BLaER1 (cell line): Measurements from ENCODE around the gene FYCO1.

Experiments
- H3K27ac ChIP-seq: shearing (Covaris generic); formaldehyde crosslinking; 2 replicates; pipeline ENCODE4 v1.8.1; 2022
- H3K27me3 ChIP-seq: shearing (Covaris generic); formaldehyde crosslinking; 2 replicates; pipeline ENCODE4 v1.8.1; 2022
- H3K36me3 ChIP-seq: shearing (Covaris generic); formaldehyde crosslinking; 2 replicates; pipeline ENCODE4 v1.8.1; 2022
- H3K4me1 ChIP-seq: shearing (Covaris generic); formaldehyde crosslinking; 2 replicates; pipeline ENCODE4 v1.8.1; 2022
- H3K4me2 ChIP-seq: shearing (Covaris generic); formaldehyde crosslinking; 2 replicates; pipeline ENCODE4 v1.8.1; 2022
- H3K4me3 ChIP-seq: shearing (Covaris generic); formaldehyde crosslinking; 2 replicates; pipeline ENCODE4 v1.8.1; 2022
- H3K9ac ChIP-seq: shearing (Covaris generic); formaldehyde crosslinking; 2 replicates; pipeline ENCODE4 v1.8.1; 2022
- H3K9me3 ChIP-seq: shearing (Covaris generic); formaldehyde crosslinking; 2 replicates; pipeline ENCODE4 v1.8.1; 2022
- H4K20me1 ChIP-seq: shearing (Covaris generic); formaldehyde crosslinking; 2 replicates; pipeline ENCODE4 v1.8.1; 2022
- Cebpa-rat ChIP-seq: shearing (Covaris generic); IDR thresholded peaks from 2 replicates; pipeline ENCODE4 v1.8.1; 2022

FYCO1 gene

GRCh38 chr3:46027021-46027705 is 31.5 kb upstream of the FYCO1 start, which contains the start of gene XCR1:
Gene XCR1 (minus strand): TSS chr3:46027483. CDS start chr3:46021947, 5,536 bp downstream.
- Histone ChIP-seq H3K9me3 (peaks cover 49% of the 10 kb centered on the region), H4K20me1 (no peaks in the 10 kb centered on the region), H3K27ac (no peak within 1 kb of the TSS), H3K4me2 (no peak within 1 kb of the TSS), H3K27me3 (no peaks in the 10 kb centered on the region), H3K4me1 (no peaks in the 10 kb centered on the region), H3K9ac (no peak within 1 kb of the TSS), H3K36me3 (no peaks in the 10 kb centered on the region), H3K4me3 (no peak within 1 kb of the TSS)
- no peak for TF ChIP-seq Cebpa-rat

DNA sequence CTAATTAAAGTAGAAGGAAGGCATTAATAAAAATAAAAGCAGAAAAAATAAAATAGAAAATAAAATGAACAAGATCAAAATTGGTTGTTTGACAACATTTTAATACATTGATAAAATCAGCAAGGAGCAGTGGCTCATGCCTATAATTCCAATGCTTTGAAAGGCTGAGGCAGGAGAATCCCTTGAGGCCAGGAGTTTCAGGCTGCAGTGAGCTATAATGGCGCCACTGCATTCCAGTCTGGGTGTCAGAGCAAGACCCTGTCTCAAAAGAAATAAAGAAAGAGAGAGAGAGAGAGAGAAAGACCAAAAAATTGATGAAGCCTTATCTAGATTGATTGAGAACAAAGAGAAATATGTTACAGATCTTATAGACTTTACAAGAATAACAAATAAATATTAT is 29.5 kb upstream of the FYCO1 start:
- Histone ChIP-seq H4K20me1 (no peaks in the 10 kb centered on the region), H3K4me3 (no peak overlapping the region), H3K4me2 (no peak overlapping the region), H3K9ac (no peak overlapping the region), H3K27ac (no peak overlapping the region), H3K9me3 (peaks cover 31% of the 10 kb centered on the region), H3K27me3 (no peaks in the 10 kb centered on the region), H3K4me1 (no peaks in the 10 kb centered on the region), H3K36me3 (no peaks in the 10 kb centered on the region)
- TF ChIP-seq Cebpa-rat, result no peak

GRCh38 chr3:46024131-46024530 is 28.5 kb upstream of the FYCO1 start:
- Histone ChIP-seq H3K4me1 (no peaks in the 10 kb centered on the region), H3K27me3 (no peaks in the 10 kb centered on the region), H3K27ac (no peak overlapping the region), H3K9me3 (peaks cover 28% of the 10 kb centered on the region), H4K20me1 (no peaks in the 10 kb centered on the region), H3K4me2 (no peak overlapping the region), H3K9ac (no peak overlapping the region), H3K4me3 (no peak overlapping the region), H3K36me3 (no peaks in the 10 kb centered on the region)
- TF ChIP-seq Cebpa-rat, result no peak

DNA sequence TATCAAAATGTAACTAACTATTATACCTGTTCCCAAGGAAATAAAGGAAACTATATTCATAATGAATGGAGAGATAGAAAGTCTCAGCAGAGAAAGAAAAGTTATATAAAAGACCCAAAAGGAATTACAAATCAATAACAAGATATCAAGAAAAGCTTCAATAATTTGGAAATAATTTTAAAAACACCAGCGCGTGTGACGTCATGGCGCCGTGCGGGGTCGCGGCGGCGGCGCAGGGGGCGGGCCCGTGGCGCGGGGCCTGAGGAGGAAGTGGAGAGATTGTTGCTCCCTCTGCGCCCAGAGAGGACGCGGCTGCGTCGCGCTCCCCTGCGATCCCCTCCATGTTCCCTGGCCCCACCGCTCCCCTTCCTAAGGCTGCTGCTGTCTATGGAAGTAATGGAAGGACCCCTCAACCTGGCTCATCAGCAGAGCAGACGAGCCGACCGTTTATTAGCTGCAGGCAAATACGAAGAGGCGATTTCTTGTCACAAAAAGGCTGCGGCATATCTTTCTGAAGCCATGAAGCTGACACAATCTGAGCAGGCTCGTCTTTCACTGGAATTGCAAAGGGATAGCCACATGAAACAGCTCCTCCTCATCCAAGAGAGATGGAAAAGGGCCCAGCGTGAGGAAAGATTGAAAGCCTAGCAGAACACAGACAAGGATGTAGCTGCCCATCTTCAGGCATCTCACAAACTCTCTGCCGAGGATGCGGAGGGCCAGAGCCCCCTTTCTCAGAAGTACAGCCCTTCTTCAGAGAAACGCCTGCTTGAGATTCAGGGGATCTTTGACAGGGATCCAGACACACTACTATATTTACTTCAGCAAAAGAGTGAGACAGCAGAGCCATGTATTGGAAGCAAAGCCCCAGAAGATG is 27.5 kb upstream of the FYCO1 start:
- no peak for TF ChIP-seq Cebpa-rat
- H3K4me2 ChIP-seq, result no peak overlapping the region
- no peak overlapping the region for H3K4me3 ChIP-seq
- H3K9me3 ChIP-seq, result peaks cover 18% of the 10 kb centered on the region
- no peaks in the 10 kb centered on the region for H3K27me3 ChIP-seq
- H3K36me3 ChIP-seq, result no peaks in the 10 kb centered on the region
- H3K27ac ChIP-seq, result no peak overlapping the region
- no peaks in the 10 kb centered on the region for H4K20me1 ChIP-seq
- H3K4me1 ChIP-seq, result no peaks in the 10 kb centered on the region
- H3K9ac ChIP-seq, result no peak overlapping the region

DNA sequence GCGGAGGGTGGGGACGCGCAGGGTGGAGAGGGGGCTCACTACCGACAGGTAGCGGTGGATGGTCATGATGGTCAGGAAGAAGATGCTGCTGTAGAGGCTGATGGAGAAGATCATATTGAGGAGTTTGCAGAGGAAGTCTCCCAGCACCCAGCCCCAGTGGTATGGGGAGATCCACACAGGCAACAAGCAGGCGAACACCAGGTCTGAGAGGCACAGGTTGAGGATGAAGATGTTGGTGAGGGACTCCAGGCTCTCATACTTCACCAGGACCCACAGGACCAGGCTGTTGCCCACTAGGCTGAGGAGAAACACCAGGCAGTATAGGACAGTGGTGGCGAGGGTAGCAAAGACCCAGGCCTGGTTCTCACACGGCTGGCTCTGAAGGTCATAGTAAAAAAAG is 25.9 kb upstream of the FYCO1 start:
- H3K4me2 ChIP-seq, result no peak overlapping the region
- H3K9ac ChIP-seq, result no peak overlapping the region
- H4K20me1 ChIP-seq, result no peaks in the 10 kb centered on the region
- no peaks in the 10 kb centered on the region for H3K4me1 ChIP-seq
- no peaks in the 10 kb centered on the region for H3K36me3 ChIP-seq
- H3K4me3 ChIP-seq, result no peak overlapping the region
- peaks cover 2% of the 10 kb centered on the region; the same call in 1 of the 2 replicates for H3K9me3 ChIP-seq
- TF ChIP-seq Cebpa-rat, result no peak
- no peak overlapping the region for H3K27ac ChIP-seq
- H3K27me3 ChIP-seq, result no peaks in the 10 kb centered on the region

DNA sequence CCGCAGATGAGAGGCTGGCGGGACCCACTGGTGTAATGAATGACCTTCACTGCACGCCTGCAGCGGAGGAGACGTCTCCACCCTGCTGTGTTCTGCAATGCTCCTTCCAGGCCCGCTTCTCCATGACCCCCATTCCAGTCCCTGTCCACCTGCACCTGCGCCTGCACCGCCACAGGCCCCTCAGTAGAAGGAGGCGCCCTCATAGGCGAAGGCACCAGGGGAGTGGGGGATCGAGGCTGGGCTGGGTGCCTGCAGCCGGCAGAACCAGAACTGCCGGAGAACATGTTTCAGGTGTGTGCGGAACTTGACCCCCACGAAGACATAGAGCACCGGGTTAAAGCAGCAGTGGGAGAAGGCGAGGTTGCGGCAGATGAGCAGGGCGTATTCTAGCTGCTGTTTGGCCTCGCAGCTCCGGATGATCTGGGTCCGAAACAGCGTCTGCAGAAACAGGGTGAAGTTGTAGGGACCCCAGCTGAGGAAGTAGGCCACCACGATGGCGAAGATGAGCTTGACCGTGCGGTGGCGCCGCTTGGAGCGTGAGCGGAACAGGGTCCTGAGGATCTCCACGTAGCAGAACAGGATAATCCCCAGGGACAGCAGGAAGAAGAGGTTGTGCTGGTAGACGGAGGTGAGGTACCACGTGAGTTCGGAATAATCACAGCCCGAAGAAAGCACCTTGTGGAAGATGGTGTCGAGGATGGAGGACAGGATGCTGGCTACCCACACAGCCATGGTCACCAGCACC is 25.3 kb upstream of the FYCO1 start:
- Histone ChIP-seq H3K4me2 (no peak overlapping the region), H4K20me1 (no peaks in the 10 kb centered on the region), H3K9me3 (no peaks in the 10 kb centered on the region), H3K9ac (no peak overlapping the region), H3K4me1 (no peaks in the 10 kb centered on the region), H3K4me3 (no peak overlapping the region), H3K27me3 (no peaks in the 10 kb centered on the region), H3K36me3 (no peaks in the 10 kb centered on the region), H3K27ac (no peak overlapping the region)
- TF ChIP-seq Cebpa-rat, result no peak

GRCh38 chr3:46019707-46020106 is 24.1 kb upstream of the FYCO1 start:
- no peaks in the 10 kb centered on the region for H3K4me1 ChIP-seq
- no peak overlapping the region for H3K4me2 ChIP-seq
- H3K4me3 ChIP-seq, result no peak overlapping the region
- H3K9ac ChIP-seq, result no peak overlapping the region
- no peak for TF ChIP-seq Cebpa-rat
- no peaks in the 10 kb centered on the region for H3K9me3 ChIP-seq
- H3K27me3 ChIP-seq, result no peaks in the 10 kb centered on the region
- no peaks in the 10 kb centered on the region for H3K36me3 ChIP-seq
- no peak overlapping the region for H3K27ac ChIP-seq
- H4K20me1 ChIP-seq, result no peaks in the 10 kb centered on the region

- no peak for TF ChIP-seq Cebpa-rat
- H3K4me1 ChIP-seq, result no peaks in the 10 kb centered on the region
- no peaks in the 10 kb centered on the region for H4K20me1 ChIP-seq
- H3K9me3 ChIP-seq, result no peaks in the 10 kb centered on the region
- no peak overlapping the region for H3K27ac ChIP-seq
- H3K36me3 ChIP-seq, result no peaks in the 10 kb centered on the region
- H3K27me3 ChIP-seq, result no peaks in the 10 kb centered on the region
- H3K4me2 ChIP-seq, result no peak overlapping the region
- H3K4me3 ChIP-seq, result no peak overlapping the region
- no peak overlapping the region for H3K9ac ChIP-seq
These were observed 22.1 kb upstream of the FYCO1 start for GRCh38 chr3:46017720-46018119.

GRCh38 chr3:46013316-46014094 is 17.9 kb upstream of the FYCO1 start:
- H3K9me3 ChIP-seq, result no peaks in the 10 kb centered on the region

More at GRCh38 chr3:46013316-46014094, 17.9 kb upstream of the FYCO1 start:
- no peak overlapping the region for H3K4me2 ChIP-seq
- no peak overlapping the region for H3K4me3 ChIP-seq
- H4K20me1 ChIP-seq, result no peaks in the 10 kb centered on the region
- H3K4me1 ChIP-seq, result no peaks in the 10 kb centered on the region
- H3K9ac ChIP-seq, result no peak overlapping the region
- H3K27ac ChIP-seq, result no peak overlapping the region
- no peak for TF ChIP-seq Cebpa-rat
- H3K36me3 ChIP-seq, result no peaks in the 10 kb centered on the region
- no peaks in the 10 kb centered on the region for H3K27me3 ChIP-seq
